ENCODE measurements around the gene R3HDM4.

DNA sequence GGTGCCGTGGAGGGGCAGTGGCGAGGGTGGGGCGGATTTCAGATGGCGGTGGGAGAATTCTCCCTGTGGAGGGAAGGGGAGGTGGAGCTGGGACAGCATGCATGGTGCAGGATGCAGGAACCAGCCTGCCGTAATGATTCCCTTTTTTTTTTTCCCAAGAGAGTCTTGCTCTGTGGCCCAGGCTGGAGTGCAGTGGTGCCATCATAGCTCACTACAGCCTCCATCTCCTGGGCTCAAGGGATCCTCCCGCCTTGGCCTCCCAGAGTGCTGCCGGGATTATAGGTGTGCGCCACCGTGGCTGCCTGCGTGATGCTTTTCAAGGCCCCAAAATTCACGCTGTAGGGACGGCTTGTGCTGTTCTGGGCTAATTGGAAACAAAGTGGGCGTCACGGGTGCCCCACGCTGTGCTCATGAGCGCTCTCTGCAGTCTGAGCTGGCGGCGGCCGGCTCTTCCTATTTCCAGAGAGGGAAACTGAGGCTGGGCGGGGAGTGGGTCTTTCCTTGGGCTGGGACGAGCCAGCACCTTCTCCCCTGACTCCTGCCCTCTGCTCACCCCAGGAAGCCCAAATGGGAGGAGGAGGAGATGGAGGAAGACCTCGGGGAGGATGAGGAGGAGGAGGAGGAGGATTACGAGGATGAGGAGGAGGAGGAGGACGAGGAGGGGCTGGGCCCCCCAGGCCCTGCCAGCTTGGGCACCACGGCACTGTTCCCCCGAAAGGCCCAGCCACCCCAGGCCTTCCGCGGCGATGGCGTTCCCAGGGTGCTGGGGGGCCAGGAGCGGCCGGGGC lies 19.0 kb upstream of the R3HDM4 start:
- TF ChIP-seq, protein P1, sequence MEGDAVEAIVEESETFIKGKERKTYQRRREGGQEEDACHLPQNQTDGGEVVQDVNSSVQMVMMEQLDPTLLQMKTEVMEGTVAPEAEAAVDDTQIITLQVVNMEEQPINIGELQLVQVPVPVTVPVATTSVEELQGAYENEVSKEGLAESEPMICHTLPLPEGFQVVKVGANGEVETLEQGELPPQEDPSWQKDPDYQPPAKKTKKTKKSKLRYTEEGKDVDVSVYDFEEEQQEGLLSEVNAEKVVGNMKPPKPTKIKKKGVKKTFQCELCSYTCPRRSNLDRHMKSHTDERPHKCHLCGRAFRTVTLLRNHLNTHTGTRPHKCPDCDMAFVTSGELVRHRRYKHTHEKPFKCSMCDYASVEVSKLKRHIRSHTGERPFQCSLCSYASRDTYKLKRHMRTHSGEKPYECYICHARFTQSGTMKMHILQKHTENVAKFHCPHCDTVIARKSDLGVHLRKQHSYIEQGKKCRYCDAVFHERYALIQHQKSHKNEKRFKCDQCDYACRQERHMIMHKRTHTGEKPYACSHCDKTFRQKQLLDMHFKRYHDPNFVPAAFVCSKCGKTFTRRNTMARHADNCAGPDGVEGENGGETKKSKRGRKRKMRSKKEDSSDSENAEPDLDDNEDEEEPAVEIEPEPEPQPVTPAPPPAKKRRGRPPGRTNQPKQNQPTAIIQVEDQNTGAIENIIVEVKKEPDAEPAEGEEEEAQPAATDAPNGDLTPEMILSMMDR (IDR thresholded peaks at IDR 0.05) = no peak
- TF ChIP-seq POLR2AphosphoS5 (IDR thresholded peaks at IDR 0.05) (no peak), POLR2A (IDR thresholded peaks at IDR 0.05) (no peak)

Data from gastroesophageal sphincter (tissue), 3 donors.